Tibial artery (tissue), 4 donors: ENCODE measurements around the gene CYB561A3.

ENCODE experiments used
- DNase-seq, 2 donors: peaks; one replicate each; pipeline ENCODE4 v3.0.0-alpha.2; 2019
- H3K27ac ChIP-seq, 2 donors: fragments of 200-600 bp; sonication (generic) in 1 of 2; 1 replicate in 1 of 2; 2 replicates in 1 of 2; pipeline ENCODE4 v1.5.1; 2018 to 2019; ENCODE audit warnings: mild to moderate bottlenecking in 1 of 2
- H3K27me3 ChIP-seq, 2 donors: fragments of 200-600 bp; sonication (generic) in 1 of 2; one replicate each; pipeline versions ENCODE4 v1.5.1 to v1.6.0; 2016 to 2019
- H3K36me3 ChIP-seq, 3 donors: fragments of 200-600 bp; sonication (generic) in 2 of 3; one replicate each; pipeline ENCODE4 v1.5.1; 2016 to 2019; ENCODE audit warnings: mild to moderate bottlenecking in 2 of 3
- H3K4me1 ChIP-seq, 4 donors: fragments of 200-600 bp; sonication (generic) in 2 of 4; 1 replicate in 3 of 4; 2 replicates in 1 of 4; pipeline ENCODE4 v1.5.1; 2016 to 2019
- H3K4me3 ChIP-seq, 2 donors: fragments of 200-600 bp; sonication (generic) in 1 of 2; 1 replicate in 1 of 2; 2 replicates in 1 of 2; pipeline ENCODE4 v1.5.1; 2018 to 2019; ENCODE audit warnings: mild to moderate bottlenecking in 2 of 2
- H3K9me3 ChIP-seq, 3 donors: fragments of 200-600 bp; sonication (generic) in 1 of 3; one replicate each; pipeline ENCODE4 v1.5.1; 2016 to 2019
- CTCF ChIP-seq, 2 experiments: fragments of 200-600 bp in 1 of 2; fragments of 450-650 bp in 1 of 2; IDR thresholded peaks; one replicate each; pipeline ENCODE4 v1.5.1; 2017 to 2019; ENCODE audit warnings: antibody characterized with exemption in 2 of 2, mild to moderate bottlenecking in 1 of 2, moderate library complexity in 1 of 2
- intact Hi-C: fragments of 100-400 bp; cut with DNase I; formaldehyde crosslinking; loops from one replicate; pipeline ENCODE4 v1.15.0; 2023; ENCODE audit warnings: low total_unique reads

Gene CYB561A3

GRCh38 chr11:61329871-61330270 is 31.8 kb downstream of the CYB561A3 start:
- H3K36me3 ChIP-seq = peaks cover 28 to 45% (median 39%) of the 10 kb centered on the region in 3 donors
- TF ChIP-seq CTCF (IDR thresholded peaks at IDR 0.05) = no peak
- H3K4me3 ChIP-seq = no peak overlapping the region
- intact Hi-C loops = no loop called here
- no peak overlapping the region for H3K27ac ChIP-seq
- no peaks in the 10 kb centered on the region for H3K9me3 ChIP-seq
- no peak for DNase-seq
- H3K4me1 ChIP-seq = peaks cover 0 to 26% (median 21%) of the 10 kb centered on the region in 4 donors
- no peaks in the 10 kb centered on the region for H3K27me3 ChIP-seq

DNA sequence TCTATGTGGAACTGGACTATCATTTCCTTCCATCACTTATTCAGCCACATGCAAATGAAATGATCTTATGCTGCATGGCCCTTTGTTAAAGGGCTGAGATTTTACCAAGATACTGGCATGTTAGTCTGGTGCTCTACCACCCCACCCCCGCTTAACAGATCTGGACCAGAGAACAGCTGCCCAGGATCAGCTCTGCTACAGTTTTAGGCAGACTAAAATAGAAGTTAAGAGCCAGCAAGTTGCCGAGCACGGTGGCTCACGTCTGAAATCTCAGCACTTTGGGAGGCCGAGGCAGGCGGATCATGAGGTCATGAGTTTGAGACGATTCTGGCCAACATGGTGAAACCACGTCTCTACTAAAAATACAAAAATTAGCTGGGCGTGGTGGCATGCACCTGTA is 33.3 kb downstream of the CYB561A3 start:
- intact Hi-C loops = no loop called here

DNA sequence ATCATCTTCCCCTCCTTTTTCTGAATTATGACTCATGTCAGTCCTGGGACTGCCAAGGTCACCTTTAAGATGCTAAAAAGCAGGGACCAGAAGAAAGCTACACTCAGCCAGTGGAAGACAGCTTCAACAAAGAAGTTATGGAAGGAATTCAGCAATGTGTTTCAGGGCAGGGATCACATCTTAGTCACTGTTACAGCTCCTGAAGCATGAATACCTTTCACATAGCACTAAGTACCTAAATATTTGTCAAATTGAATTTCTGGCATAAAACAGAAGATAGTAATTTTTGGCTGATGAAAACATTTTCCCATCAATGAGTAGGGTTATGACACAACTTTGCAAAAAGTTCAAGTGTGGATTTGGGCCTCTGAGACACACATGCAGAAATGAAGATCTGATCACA is 34.0 kb downstream of the CYB561A3 start:
- H3K36me3 ChIP-seq = peaks cover 48 to 67% (median 61%) of the 10 kb centered on the region in 3 donors
- no peak overlapping the region for H3K27ac ChIP-seq
- intact Hi-C loops = no loop called here
- no peaks in the 10 kb centered on the region for H3K27me3 ChIP-seq
- no peak for DNase-seq
- no peak for TF ChIP-seq CTCF (IDR thresholded peaks at IDR 0.05)
- H3K4me3 ChIP-seq = no peak overlapping the region
- no peaks in the 10 kb centered on the region for H3K9me3 ChIP-seq
- peaks cover 0 to 21% (median 16%) of the 10 kb centered on the region in 4 donors for H3K4me1 ChIP-seq

More for the DNA sequence above, 33.3 kb downstream of the CYB561A3 start:
- H3K9me3 ChIP-seq = no peaks in the 10 kb centered on the region
- H3K4me3 ChIP-seq = no peak overlapping the region
- TF ChIP-seq CTCF (IDR thresholded peaks at IDR 0.05) = no peak
- H3K27me3 ChIP-seq = no peaks in the 10 kb centered on the region
- H3K27ac ChIP-seq = no peak overlapping the region
- DNase-seq = no peak
- peaks cover 0 to 21% (median 16%) of the 10 kb centered on the region in 4 donors for H3K4me1 ChIP-seq
- H3K36me3 ChIP-seq = peaks cover 42 to 60% (median 54%) of the 10 kb centered on the region in 3 donors

- peaks cover 67 to 85% (median 79%) of the 10 kb centered on the region in 3 donors for H3K36me3 ChIP-seq
- H3K9me3 ChIP-seq = no peaks in the 10 kb centered on the region
- no peak overlapping the region for H3K27ac ChIP-seq
Observed at GRCh38 chr11:61325649-61326414, 35.9 kb downstream of the CYB561A3 start.

DNA sequence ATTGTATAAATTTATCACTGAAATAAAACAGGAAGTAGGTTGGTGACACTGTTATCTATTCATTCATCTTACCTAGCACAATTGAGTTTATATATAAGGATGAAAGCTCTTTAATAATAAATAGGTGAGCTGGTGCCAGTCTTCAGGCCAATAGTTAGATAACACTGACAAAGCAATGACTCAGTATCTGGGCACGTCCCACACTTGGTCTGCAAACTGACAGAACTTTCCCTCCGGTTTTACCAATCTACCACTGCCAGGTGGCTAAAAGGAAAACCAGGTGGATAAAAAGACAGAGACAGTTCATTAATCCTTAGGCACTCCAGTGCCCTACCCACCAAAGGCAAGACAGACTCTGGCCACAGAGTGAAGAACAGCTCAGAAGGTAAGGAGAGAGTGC is 46.4 kb downstream of the CYB561A3 start:
- peaks cover 90 to 98% (median 95%) of the 10 kb centered on the region in 3 donors for H3K36me3 ChIP-seq
- intact Hi-C loops = no loop called here
- no peaks in the 10 kb centered on the region for H3K9me3 ChIP-seq
- no peak for TF ChIP-seq CTCF (IDR thresholded peaks at IDR 0.05)
- H3K27ac ChIP-seq = no peak overlapping the region
- H3K4me1 ChIP-seq = no peaks in the 10 kb centered on the region
- no peaks in the 10 kb centered on the region for H3K27me3 ChIP-seq
- no peak for DNase-seq
- H3K4me3 ChIP-seq = no peak overlapping the region

More at GRCh38 chr11:61325649-61326414, 35.9 kb downstream of the CYB561A3 start:
- no peak for TF ChIP-seq CTCF (IDR thresholded peaks at IDR 0.05)
- Histone ChIP-seq H3K4me3 (no peak overlapping the region), H3K27me3 (no peaks in the 10 kb centered on the region), H3K4me1 (peaks cover 0 to 6% (median 3%) of the 10 kb centered on the region in 4 donors)
- intact Hi-C loops = no loop called here
- no peak for DNase-seq
